Endothelial cell (in vitro differentiated cells): ENCODE results near the gene ZFR2. TPM values are rescaled to one million over a fixed set of nuclear protein-coding genes. Genes with fewer than 3 reads are reported as not detected.

Experiments
- DNase-seq: peaks from one replicate; pipeline ENCODE4 v3.0.0; 2021; ENCODE audit warnings: low spot score
- H3K27ac Mint-ChIP-seq: one replicate; pipeline ENCODE4 v1.8.0; 2021; ENCODE audit warnings: mixed read lengths, inconsistent platforms; ENCODE audit not compliant: unreplicated experiment
- H3K27me3 Mint-ChIP-seq: one replicate; pipeline ENCODE4 v1.8.0; 2021; ENCODE audit warnings: mild to moderate bottlenecking, moderate library complexity, mixed read lengths, inconsistent platforms; ENCODE audit not compliant: unreplicated experiment
- H3K36me3 Mint-ChIP-seq: one replicate; pipeline ENCODE4 v1.8.0; 2021; ENCODE audit warnings: mild to moderate bottlenecking, low read depth, mixed read lengths, inconsistent platforms; ENCODE audit not compliant: unreplicated experiment
- H3K4me1 Mint-ChIP-seq: one replicate; pipeline ENCODE4 v1.8.0; 2021; ENCODE audit warnings: mild to moderate bottlenecking, mixed read lengths, inconsistent platforms; ENCODE audit not compliant: unreplicated experiment
- H3K4me3 Mint-ChIP-seq: one replicate; pipeline ENCODE4 v1.8.0; 2021; ENCODE audit warnings: mild to moderate bottlenecking, mixed read lengths, inconsistent platforms; ENCODE audit not compliant: unreplicated experiment
- H3K9me3 Mint-ChIP-seq: one replicate; pipeline ENCODE4 v1.8.0; 2021; ENCODE audit warnings: mixed read lengths, inconsistent platforms; ENCODE audit not compliant: unreplicated experiment
- total RNA-seq: library from RNA; stranded (reverse); fragmentation: NEBNext Ultra II Directional; extraction: Animal tissue kit (Norgen Biotek cat#: 25700); gene quantifications from one replicate; pipeline ENCODE4 v1.2.1, GENCODE V29; 2021; ENCODE audit not compliant: unreplicated experiment
- TF ChIP-seq, protein P1 (sequence below): fragments of 200-600 bp; sonication (generic); IDR thresholded peaks from one replicate; pipeline ENCODE4 v1.5.0; 2021; ENCODE audit warnings: antibody characterized with exemption; ENCODE audit not compliant: unreplicated experiment

The ZFR2 gene
- total RNA-seq, 1 donor from 2014 or later, result 1.8 TPM

DNA sequence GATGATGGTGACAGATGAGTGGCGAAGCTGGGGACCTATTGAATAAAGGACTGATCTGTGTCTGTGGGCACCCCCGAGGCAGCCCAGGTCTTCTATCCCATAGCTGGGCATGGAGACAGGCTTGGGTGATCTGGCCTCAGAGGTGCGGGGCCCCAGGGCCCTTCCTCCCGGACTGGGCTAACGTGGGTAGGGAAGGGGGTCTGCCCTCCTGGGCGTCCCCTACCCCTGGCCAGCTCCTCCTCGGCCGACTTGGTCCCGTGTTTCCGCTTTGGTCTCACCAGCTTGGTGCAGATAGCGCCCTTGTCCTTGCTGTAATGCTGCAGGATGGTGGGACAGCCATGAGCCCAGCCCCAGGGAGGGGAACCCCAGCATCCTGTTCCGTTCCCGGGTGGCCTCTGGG lies 85.9 kb downstream of the ZFR2 start:
- Mint-ChIP-seq H3K9me3 (peaks cover 11% of the 10 kb centered on the region), H3K27ac (no peak overlapping the region), H3K4me1 (peaks cover 7% of the 10 kb centered on the region), H3K36me3 (peaks cover 17% of the 10 kb centered on the region), H3K4me3 (no peak overlapping the region), H3K27me3 (peaks cover 14% of the 10 kb centered on the region)
- DNase-seq, result no peak
- TF ChIP-seq, protein P1, sequence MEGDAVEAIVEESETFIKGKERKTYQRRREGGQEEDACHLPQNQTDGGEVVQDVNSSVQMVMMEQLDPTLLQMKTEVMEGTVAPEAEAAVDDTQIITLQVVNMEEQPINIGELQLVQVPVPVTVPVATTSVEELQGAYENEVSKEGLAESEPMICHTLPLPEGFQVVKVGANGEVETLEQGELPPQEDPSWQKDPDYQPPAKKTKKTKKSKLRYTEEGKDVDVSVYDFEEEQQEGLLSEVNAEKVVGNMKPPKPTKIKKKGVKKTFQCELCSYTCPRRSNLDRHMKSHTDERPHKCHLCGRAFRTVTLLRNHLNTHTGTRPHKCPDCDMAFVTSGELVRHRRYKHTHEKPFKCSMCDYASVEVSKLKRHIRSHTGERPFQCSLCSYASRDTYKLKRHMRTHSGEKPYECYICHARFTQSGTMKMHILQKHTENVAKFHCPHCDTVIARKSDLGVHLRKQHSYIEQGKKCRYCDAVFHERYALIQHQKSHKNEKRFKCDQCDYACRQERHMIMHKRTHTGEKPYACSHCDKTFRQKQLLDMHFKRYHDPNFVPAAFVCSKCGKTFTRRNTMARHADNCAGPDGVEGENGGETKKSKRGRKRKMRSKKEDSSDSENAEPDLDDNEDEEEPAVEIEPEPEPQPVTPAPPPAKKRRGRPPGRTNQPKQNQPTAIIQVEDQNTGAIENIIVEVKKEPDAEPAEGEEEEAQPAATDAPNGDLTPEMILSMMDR, result no peak

- DNase-seq, result no peak
- TF ChIP-seq, protein P1, result no peak
- Mint-ChIP-seq H3K36me3 (peaks cover 17% of the 10 kb centered on the region), H3K27ac (peak overlapping the region; percentile 30), H3K4me3 (peak overlapping the region; percentile 73), H3K27me3 (peaks cover 14% of the 10 kb centered on the region), H3K4me1 (peaks cover 7% of the 10 kb centered on the region), H3K9me3 (peaks cover 11% of the 10 kb centered on the region)
These were observed 86.5 kb downstream of the ZFR2 start for GRCh38 chr19:3782330-3782729.

DNA sequence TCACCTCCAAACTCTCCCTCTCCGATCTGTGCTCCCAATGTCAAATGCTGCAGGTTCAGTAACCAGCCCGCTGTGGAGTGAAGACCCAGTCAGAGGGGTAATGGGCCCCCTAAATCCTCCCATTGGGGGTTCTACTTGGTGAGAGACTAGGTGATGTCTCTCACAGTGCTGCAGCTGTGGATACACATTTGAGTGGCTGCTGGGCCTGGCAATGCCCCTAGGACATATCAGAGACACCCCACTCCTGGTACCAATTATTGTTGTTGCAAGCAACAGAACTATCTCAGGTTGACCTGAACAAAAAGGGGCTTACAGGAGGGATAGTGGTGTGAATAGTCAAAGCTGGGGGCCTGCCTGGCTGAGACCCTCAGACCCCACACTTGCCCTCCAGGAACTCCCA lies 87.2 kb downstream of the ZFR2 start:
- no peak for DNase-seq
- H3K27me3 Mint-ChIP-seq, result peaks cover 14% of the 10 kb centered on the region
- H3K27ac Mint-ChIP-seq, result no peak overlapping the region
- H3K9me3 Mint-ChIP-seq, result peaks cover 11% of the 10 kb centered on the region
- no peak overlapping the region for H3K4me3 Mint-ChIP-seq
- H3K36me3 Mint-ChIP-seq, result peaks cover 21% of the 10 kb centered on the region
- peaks cover 7% of the 10 kb centered on the region for H3K4me1 Mint-ChIP-seq
- TF ChIP-seq, protein P1, result no peak

GRCh38 chr19:3780786-3781304 lies 88.0 kb downstream of the ZFR2 start:
- Mint-ChIP-seq H3K27ac (no peak overlapping the region), H3K27me3 (peaks cover 14% of the 10 kb centered on the region), H3K9me3 (peaks cover 11% of the 10 kb centered on the region), H3K4me3 (no peak overlapping the region), H3K4me1 (peaks cover 7% of the 10 kb centered on the region), H3K36me3 (peaks cover 21% of the 10 kb centered on the region)
- TF ChIP-seq, protein P1, result no peak
- no peak for DNase-seq

DNA sequence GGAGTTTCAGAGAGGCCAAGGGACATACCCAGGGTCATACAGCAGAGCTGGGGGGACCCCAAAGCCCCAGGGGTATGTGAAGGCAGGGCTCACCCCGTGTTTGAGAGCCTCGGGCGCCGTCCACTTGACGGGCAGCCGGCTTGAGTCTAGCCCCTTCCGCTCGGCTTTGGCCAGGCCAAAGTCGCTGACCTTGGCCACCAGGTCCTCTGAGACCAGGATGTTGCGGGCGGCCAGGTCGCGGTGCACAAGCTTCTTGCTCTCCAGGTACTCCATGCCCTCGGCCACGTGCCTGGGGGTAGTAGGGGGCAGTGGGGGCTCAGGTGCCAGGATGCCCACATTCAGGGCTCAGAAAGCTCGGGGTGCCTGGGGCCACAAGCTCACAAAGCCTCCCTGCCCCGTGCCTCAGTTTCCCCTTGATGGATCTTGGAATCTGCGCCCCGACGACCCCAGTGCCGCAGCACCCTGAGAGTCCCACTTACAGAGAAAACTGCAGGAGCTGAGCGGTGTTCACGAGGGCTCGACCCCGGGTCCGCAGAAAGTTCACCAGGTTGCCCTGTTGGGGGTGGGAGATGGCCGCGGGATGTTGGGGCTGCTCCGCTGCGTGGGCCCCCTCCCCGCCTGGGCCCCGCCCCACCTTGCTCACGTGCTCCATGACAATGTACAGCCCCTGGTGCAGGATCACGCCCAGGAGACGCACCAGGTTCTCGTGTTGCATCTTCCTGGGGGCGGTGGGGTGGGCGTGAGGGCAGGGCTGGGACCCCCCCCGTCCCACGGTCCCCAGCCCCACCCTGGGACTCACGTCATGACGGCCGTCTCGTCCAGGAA lies 89.7 kb downstream of the ZFR2 start:
- H3K4me1 Mint-ChIP-seq, result peaks cover 4% of the 10 kb centered on the region
- no peak for DNase-seq
- TF ChIP-seq, protein P1, result no peak

More for the DNA sequence above, 89.7 kb downstream of the ZFR2 start:
- Mint-ChIP-seq H3K27me3 (peaks cover 12% of the 10 kb centered on the region), H3K27ac (no peak overlapping the region), H3K36me3 (peaks cover 21% of the 10 kb centered on the region), H3K9me3 (peaks cover 11% of the 10 kb centered on the region), H3K4me3 (no peak overlapping the region)
